Central memory CD4-positive, alpha-beta T cell (primary cell): ENCODE data around the gene ATRIP.

ENCODE experiments used
- DNase-seq: peaks from one replicate; pipeline ENCODE4 v3.0.0; 2022

ATRIP gene

DNA sequence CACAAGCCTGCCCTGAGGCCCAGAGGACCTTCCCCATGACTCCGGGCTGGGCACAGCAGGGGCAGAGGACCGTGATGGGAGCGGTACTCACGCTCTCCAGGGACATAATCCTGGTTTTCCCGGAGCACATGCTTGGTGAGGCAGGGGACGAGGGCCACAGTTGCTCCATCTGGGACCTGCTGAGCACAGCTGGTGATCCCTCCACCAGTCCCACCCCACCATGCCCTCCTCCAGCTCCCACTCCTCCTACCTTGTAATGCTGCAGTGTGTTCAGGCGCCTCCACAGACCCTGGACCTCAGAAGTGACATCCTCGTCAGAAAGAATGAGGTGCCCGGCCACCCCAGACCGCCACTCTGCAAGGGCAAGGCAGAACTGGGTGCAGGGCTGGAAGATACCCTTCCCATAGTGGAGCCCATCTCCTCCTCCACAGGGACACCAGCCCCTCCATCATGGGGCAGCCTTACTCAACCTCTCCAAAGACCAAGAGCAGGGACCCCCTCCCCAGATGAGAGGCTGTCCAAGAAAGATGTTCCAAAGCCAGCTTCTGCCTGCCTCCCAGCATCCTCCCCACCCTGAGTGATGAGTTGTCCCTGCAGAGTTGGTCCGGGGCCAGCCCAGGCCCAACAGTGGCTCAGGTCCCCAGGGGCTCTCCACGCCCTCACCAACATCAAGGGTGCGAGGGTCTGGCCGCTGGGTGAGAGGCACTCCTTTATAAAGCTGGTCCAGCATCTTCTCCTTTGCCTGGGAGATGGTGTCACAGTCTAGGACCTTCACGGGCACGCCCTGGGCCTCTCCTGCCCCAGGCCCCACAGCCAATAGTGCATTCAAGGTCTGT lies 36.1 kb upstream of the ATRIP start:
- no peak for DNase-seq

DNA sequence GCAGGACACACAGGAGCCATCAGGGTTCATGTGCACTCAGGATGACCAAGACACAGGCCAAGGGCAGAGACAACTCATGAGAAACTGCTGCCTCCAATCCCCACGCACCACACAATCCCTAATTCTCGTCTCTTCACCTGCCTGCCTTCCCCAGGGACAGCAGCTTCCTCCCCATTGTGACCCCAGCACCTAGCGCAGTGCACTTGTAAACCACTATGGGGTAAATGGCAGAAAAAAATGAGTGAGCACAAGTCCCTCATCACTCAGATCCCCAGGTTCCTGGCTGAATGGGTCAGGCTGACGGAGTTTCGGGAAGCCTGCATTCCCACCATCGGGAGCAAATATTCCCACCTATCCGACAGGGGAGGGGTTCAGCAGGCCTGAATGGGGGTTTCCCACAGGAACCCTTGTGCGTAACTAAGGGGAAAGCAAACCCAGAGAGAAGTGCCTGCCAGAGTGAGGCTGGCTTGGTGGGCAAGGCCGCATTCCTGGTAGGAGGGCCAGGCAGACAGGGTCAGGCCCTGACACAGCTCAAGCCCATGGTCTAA lies 35.4 kb upstream of the ATRIP start:
- no peak for DNase-seq

DNA sequence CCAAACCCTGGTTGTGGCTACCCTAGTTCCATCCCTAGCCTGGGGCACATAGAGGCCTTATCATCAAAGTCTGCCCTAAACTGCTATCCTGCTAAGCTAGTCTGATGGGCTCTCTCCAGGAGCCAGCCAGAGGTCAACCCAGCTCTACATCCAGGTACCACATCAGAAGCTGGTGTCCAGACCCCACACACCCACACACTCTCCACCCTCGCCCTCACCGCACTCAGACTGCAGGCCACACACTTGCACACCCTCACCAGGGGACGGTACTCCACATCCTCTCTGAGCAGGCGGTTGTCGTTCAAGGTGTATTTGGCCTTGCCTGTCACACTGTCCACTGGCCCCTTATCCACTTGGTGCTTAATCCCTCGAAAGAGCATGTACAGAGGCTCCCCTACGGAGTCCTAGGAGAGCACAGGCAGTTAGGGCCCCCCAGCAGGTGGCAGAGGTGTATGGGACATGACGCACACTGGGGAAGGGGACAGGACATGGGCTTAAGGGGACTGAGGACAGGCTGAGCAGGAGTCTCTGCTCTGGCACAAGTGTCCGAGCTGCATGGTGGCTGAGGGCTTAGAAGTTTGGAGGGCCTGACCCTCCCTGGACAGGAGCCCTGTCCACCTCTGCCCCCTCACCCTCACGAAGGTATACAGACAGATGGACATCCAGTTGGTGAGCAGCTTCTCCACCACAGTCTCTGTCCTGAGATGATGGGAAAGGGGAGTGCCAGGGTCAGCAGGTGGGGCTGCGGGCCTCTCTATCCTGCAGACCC lies 34.7 kb upstream of the ATRIP start:
- DNase-seq = no peak

GRCh38 chr3:48412375-48413001 lies 34.0 kb upstream of the ATRIP start:
- DNase-seq = no peak

- no peak for DNase-seq
Measured at GRCh38 chr3:48413086-48413485, 33.5 kb upstream of the ATRIP start.

GRCh38 chr3:48413611-48414010 lies 32.9 kb upstream of the ATRIP start:
- DNase-seq = no peak

DNA sequence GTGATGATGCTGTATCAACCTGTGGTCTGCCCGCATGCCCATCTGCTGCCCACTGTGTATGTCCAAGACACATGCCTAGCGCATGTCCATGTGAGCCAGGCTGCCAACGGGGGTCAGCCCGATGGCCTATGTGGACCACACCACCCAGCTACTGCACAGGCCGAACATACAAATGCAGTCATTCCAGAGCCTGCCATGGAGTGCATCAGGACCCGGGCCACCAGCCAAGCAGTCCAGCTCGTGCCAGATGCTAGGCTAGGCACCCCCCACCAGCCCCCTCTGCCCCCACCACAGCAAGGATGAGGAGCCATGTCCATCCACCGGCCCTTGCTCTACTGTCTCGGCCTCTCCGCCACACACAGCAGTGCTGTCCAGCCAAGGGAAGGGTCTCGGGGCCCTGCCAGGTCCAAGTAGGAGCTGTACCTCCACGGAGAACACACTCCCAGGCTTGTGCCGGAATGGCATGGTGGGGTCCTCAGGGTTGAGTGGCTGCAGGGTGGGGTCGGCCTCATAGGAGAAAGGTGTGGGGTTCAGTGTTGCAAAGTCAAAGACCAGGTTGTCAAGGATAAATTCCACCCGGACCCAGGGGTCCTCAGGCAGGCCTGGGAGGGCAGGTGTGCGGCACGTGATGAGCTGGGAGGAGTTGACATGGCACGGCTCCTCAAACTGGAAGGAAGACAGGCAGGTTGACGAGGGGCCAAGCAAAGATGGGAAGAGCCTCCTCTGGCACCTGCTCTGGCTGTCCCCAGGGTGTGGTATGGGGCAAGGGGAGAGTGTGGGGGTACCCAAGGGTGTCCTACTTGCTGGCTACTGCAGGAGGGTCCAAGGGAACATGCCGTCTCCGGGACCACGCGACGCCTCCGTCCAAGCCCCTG lies 31.9 kb upstream of the ATRIP start:
- DNase-seq = no peak

DNA sequence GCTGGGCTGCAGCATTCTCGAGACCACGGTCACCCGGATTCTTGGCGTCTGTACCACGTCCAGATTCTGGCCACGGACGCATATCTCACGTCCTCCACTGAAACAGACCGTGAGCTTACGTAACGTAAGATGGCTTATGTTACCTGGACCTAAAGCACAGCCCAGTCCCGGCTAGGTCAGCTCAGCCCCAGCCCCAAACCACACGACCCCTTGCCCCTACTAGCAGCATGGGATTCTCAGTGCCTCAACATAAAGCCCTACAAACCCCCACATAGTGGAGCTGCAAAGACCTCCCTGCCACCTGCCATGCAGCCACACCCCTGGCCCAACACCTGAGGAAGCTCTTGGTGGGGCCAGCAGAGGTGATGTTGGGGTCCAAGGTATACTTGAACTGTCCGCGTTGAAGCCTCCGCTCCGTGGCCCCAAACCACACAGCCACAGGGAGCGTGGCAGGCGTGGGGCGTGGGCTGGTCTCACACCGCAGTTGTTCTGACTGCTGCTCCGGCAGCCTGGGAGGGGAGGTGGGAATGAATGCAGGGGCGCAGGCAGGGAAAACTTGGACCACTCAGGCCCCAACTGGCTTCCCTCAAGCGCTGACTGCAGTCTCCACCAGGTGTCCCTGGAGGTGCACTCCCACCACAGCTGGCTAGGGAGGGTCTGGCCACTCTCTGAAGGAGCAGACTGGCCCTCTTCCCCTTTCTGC lies 31.1 kb upstream of the ATRIP start:
- DNase-seq = no peak

DNA sequence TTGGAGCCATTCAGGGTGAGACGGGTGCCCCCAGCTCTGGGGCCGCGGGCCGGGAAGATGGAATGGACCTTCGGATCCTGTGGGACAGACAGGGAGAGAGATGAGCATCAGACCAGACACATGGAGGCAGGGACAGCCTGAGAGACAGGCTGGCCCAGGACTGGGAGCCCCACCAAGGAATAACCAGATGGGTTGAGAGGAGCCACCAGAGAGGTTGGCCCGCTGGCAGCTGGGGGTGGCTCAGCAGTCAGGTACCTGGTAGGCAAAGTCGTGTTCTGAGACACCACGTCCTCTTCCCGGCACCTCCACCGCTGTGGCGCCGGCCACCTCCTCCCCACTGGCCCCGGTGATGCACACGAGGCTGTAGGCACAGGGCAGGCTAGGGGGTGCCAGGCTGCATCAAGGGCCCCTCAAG lies 30.4 kb upstream of the ATRIP start:
- DNase-seq = no peak

GRCh38 chr3:48416546-48416945 lies 30.0 kb upstream of the ATRIP start:
- DNase-seq = no peak

- no peak for DNase-seq
Measured at GRCh38 chr3:48417529-48418108, 28.9 kb upstream of the ATRIP start.

DNA sequence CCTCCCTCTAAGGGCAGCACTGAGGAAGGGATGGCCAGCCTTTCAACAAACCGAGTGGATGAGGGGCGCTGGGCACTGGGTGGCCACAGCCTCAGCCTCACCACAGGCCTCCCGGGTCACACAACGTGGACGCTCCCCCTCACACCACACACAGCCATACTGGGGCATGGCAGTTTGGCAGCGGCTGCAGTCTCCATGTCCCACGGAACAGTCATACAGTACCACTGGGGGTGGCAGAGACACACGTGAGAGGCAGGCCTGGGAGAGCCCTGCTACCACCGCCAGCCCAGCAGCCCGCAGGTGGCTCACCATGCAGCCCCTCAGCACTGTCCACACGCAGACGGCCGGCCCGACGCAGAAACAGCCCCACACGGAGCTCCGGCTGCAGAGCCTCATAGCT lies 28.4 kb upstream of the ATRIP start:
- no peak for DNase-seq

GRCh38 chr3:48418651-48419050 lies 27.9 kb upstream of the ATRIP start:
- no peak for DNase-seq

- no peak for DNase-seq
Measured at GRCh38 chr3:48419149-48419548, 27.4 kb upstream of the ATRIP start.

- DNase-seq = no peak
Measured at GRCh38 chr3:48419597-48419996, 26.9 kb upstream of the ATRIP start.

- no peak for DNase-seq
Measured at GRCh38 chr3:48420561-48420960, 26.0 kb upstream of the ATRIP start.

GRCh38 chr3:48422272-48422671 lies 24.3 kb upstream of the ATRIP start:
- DNase-seq = no peak

- no peak for DNase-seq
Measured at GRCh38 chr3:48422681-48423080, 23.9 kb upstream of the ATRIP start.

- no peak for DNase-seq
Measured at GRCh38 chr3:48423241-48423882, 23.2 kb upstream of the ATRIP start.

GRCh38 chr3:48423883-48424695 lies 22.4 kb upstream of the ATRIP start:
- DNase-seq = no peak
